Measurements from ENCODE around the gene AGBL2.
"Not testable (repeated sequence)": the region's sequence is repeated elsewhere in the genome, so short reads cannot be mapped to it uniquely, and the experiment has no call there.

The AGBL2 gene

DNA sequence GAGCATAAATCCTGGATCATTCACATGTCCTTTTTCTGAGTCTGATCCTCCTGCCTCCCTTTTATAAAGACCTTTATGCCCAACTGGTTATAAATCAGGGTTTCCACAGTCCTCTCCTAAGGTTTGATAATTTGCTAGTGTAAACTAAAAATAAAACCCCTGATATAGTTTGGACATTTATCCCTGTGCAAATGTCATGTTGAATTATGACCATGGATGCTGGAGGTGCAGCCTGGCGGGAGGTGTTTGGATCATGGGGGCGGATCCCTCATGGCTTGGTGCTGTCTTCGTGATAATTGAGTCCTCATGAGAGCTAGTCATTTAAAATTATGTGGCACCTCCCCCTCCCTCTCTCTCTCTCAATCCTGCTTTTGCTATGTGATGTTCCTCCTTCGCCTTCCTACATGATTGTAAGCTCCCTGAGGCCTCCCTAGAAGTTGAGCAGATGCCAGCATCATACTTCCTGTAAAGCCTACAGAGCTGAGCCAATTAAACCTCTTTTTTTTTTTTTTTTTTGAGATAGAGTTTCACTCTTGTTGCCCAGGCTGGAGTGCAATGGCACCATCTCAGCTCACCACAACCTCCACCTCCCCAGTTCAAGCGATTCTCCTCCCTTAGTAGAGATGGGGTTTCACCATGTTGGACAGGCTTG, 63.2 kb downstream of the AGBL2 start:
- H3K36me3 ChIP-seq (ENCODE audit: control insufficient read depth, insufficient read depth, low read length): no peaks in the 10 kb centered on the region
- no peak overlapping the region for H3K4me3 ChIP-seq (ENCODE audit: low read depth, low read length)
- H3K4me1 ChIP-seq (ENCODE audit: control insufficient read depth, insufficient read depth, low read length): no peaks in the 10 kb centered on the region
- peaks cover 3% of the 10 kb centered on the region for H3K9me3 ChIP-seq (ENCODE audit: control insufficient read depth, insufficient read depth, low read length)
- no peaks in the 10 kb centered on the region for H3K27me3 ChIP-seq (ENCODE audit: control insufficient read depth, insufficient read depth, low read length)
- no peak overlapping the region for H3K9ac ChIP-seq (ENCODE audit: low read depth, low read length)

DNA sequence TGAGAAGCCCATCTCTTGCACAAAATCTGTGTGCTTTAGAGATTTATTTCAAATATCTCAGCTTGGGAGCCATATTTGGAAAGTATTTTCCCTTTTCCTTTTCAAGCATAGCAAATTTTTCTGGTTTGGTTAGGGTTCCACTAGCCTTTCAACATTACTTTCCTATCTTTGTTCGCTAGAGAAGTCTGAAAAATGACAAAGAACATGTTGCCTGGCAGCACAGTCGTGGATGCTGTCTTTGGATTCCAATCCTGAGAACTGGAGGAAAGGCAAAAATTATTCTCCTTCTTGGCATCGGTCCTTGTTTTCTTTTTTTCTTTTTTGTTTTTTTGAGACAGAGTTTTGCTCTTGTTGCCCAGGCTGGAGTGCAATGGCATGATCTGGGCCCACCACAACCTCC, 65.9 kb downstream of the AGBL2 start:
- H3K36me3 ChIP-seq (ENCODE audit: control insufficient read depth, insufficient read depth, low read length): no peaks in the 10 kb centered on the region
- no peak overlapping the region for H3K4me3 ChIP-seq (ENCODE audit: low read depth, low read length)
- H3K9ac ChIP-seq (ENCODE audit: low read depth, low read length): no peak overlapping the region
- no peaks in the 10 kb centered on the region for H3K4me1 ChIP-seq (ENCODE audit: control insufficient read depth, insufficient read depth, low read length)
- H3K27me3 ChIP-seq (ENCODE audit: control insufficient read depth, insufficient read depth, low read length): no peaks in the 10 kb centered on the region
- H3K9me3 ChIP-seq (ENCODE audit: control insufficient read depth, insufficient read depth, low read length): peaks cover 3% of the 10 kb centered on the region

GRCh38 chr11:47646019-47646418, 69.2 kb downstream of the AGBL2 start:
- no peak overlapping the region for H3K4me3 ChIP-seq (ENCODE audit: low read depth, low read length)
- no peaks in the 10 kb centered on the region for H3K36me3 ChIP-seq (ENCODE audit: control insufficient read depth, insufficient read depth, low read length)
- H3K9me3 ChIP-seq (ENCODE audit: control insufficient read depth, insufficient read depth, low read length): no peaks in the 10 kb centered on the region
- H3K4me1 ChIP-seq (ENCODE audit: control insufficient read depth, insufficient read depth, low read length): peaks cover 4% of the 10 kb centered on the region
- H3K27me3 ChIP-seq (ENCODE audit: control insufficient read depth, insufficient read depth, low read length): no peaks in the 10 kb centered on the region
- no peak overlapping the region for H3K9ac ChIP-seq (ENCODE audit: low read depth, low read length)

DNA sequence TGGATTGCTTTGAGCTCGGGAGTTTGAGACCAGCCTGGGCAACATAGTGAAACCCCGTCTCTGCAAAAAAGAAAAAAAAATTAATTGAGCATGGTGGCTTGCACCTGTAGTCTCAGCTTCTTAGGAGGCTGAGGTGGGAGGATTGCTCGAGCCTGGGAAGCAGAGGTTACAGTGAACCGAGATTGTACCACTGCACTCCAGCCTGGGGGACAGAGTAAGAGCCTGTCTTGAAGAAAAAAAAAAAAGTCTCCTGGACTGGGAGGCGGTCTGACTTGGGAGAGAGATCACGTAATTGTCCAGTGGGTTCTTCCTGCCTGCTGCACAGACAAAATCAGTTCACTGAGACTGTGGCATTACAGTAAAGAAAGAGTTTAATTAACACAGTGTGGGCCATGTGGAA, 69.7 kb downstream of the AGBL2 start:
- Histone ChIP-seq H3K9me3 (ENCODE audit: control insufficient read depth, insufficient read depth, low read length) (no peaks in the 10 kb centered on the region), H3K4me3 (ENCODE audit: low read depth, low read length) (no peak overlapping the region), H3K9ac (ENCODE audit: low read depth, low read length) (no peak overlapping the region), H3K27me3 (ENCODE audit: control insufficient read depth, insufficient read depth, low read length) (no peaks in the 10 kb centered on the region), H3K36me3 (ENCODE audit: control insufficient read depth, insufficient read depth, low read length) (no peaks in the 10 kb centered on the region), H3K4me1 (ENCODE audit: control insufficient read depth, insufficient read depth, low read length) (peaks cover 4% of the 10 kb centered on the region)

DNA sequence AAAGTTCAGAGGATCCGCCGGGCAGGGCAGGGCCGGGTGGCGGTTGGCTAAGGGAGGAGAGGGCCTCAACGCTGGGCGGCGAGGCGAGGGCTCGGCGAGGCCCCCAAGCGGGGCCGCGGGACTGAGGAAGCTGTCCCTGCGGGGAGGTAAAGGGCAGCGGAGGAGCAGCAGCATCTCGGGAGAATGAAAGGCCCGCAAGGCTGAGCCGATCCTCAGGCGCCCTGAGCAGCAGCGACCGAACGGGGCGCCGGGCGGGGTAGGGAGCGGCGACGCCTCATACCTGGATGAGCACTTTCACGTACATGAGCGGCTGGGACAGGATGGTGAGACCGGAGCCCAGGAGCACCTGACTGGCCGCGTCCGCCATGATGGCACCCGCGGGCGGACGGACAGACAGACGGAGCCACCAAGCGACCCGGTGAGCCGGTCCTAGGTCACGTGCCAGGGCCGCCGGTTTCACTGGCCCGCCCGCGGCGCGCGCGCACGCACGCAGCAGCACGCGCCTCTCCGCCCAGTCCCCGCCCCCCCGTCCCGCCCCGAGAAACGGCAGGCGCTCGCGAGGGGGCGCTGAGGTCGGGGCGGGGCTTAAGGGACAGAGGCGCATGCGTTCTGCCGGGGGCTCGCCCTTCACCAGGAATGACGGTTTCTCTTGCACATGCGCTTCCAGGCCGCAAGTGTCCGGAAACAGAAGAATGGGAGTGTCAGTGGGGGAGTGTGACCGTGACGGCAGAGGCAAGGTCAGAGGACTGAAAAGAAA, 72.9 kb downstream of the AGBL2 start, which contains the start of gene MTCH2:
Gene MTCH2, minus strand, starts transcription at position 461 of the 757 bp plus-strand sequence. Its CDS starts 94 bp downstream, at position 367.
- Histone ChIP-seq H3K36me3 (ENCODE audit: control insufficient read depth, insufficient read depth, low read length) (peaks cover 5% of the 10 kb centered on the region), H3K4me3 (ENCODE audit: low read depth, low read length) (peak within 1 kb of the TSS; percentile 93), H3K4me1 (ENCODE audit: control insufficient read depth, insufficient read depth, low read length) (peaks cover 4% of the 10 kb centered on the region), H3K27me3 (ENCODE audit: control insufficient read depth, insufficient read depth, low read length) (no peaks in the 10 kb centered on the region), H3K9ac (ENCODE audit: low read depth, low read length) (peak within 1 kb of the TSS; percentile 92), H3K9me3 (ENCODE audit: control insufficient read depth, insufficient read depth, low read length) (no peaks in the 10 kb centered on the region)

- peak overlapping the region; percentile 93 for H3K4me3 ChIP-seq (ENCODE audit: low read depth, low read length)
- H3K27me3 ChIP-seq (ENCODE audit: control insufficient read depth, insufficient read depth, low read length): no peaks in the 10 kb centered on the region
- no peaks in the 10 kb centered on the region for H3K9me3 ChIP-seq (ENCODE audit: control insufficient read depth, insufficient read depth, low read length)
- peak overlapping the region; percentile 92 for H3K9ac ChIP-seq (ENCODE audit: low read depth, low read length)
- H3K36me3 ChIP-seq (ENCODE audit: control insufficient read depth, insufficient read depth, low read length): peaks cover 5% of the 10 kb centered on the region
- peaks cover 4% of the 10 kb centered on the region for H3K4me1 ChIP-seq (ENCODE audit: control insufficient read depth, insufficient read depth, low read length)
Observed at GRCh38 chr11:47641600-47642098, 73.5 kb downstream of the AGBL2 start.

DNA sequence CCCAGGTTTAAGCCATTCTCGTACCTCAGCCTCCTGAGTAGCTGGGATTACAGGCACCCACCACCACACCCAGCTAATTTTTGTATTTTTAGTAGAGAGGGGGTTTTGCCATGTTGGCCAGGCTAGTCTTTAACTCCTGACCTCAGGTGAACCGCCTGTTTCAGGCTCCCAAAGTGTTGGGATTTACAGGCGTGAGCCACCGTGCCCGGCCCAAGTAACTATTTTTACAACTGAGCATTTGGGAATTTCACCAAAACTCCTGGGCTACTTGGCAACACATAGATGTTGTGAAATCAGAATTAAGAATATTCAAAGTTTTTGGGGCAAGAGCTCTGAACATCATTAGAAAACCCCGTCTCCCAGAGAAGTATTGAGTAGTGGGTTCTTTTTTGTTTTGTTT, 74.7 kb downstream of the AGBL2 start:
- H3K36me3 ChIP-seq (ENCODE audit: control insufficient read depth, insufficient read depth, low read length): not testable (repeated sequence)

GRCh38 chr11:47636331-47636730, 78.8 kb downstream of the AGBL2 start:
- peaks cover 16% of the 10 kb centered on the region for H3K36me3 ChIP-seq (ENCODE audit: control insufficient read depth, insufficient read depth, low read length)
- H3K4me3 ChIP-seq (ENCODE audit: low read depth, low read length): not testable (repeated sequence)

More for the DNA sequence above, 74.7 kb downstream of the AGBL2 start:
- H3K27me3 ChIP-seq (ENCODE audit: control insufficient read depth, insufficient read depth, low read length); H3K4me3 ChIP-seq (ENCODE audit: low read depth, low read length); H3K4me1 ChIP-seq (ENCODE audit: control insufficient read depth, insufficient read depth, low read length); H3K9me3 ChIP-seq (ENCODE audit: control insufficient read depth, insufficient read depth, low read length): not testable (repeated sequence)
- peak overlapping the region; percentile 47 for H3K9ac ChIP-seq (ENCODE audit: low read depth, low read length)

DNA sequence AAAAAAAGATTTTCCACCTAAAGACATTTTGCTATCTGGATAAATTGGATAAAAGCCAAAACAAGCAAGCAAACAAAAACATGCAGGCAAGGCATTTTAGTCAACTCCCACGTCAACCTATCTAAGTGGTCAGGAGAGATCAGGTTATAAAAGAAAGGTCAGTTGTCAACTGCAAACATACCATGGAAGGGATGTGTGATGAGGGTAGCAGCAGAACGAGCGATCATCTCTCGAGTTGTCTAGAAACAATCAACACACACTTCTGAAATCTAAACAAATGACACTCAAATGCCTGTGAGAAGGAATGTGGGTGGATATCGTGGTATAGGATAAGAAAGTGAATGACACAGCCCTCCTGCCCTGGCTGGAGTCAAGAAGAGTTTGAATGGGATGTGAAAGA, 83.7 kb downstream of the AGBL2 start:
- Histone ChIP-seq H3K27me3 (ENCODE audit: control insufficient read depth, insufficient read depth, low read length) (no peaks in the 10 kb centered on the region), H3K4me1 (ENCODE audit: control insufficient read depth, insufficient read depth, low read length) (no peaks in the 10 kb centered on the region), H3K36me3 (ENCODE audit: control insufficient read depth, insufficient read depth, low read length) (peaks cover 44% of the 10 kb centered on the region), H3K9ac (ENCODE audit: low read depth, low read length) (no peak overlapping the region), H3K9me3 (ENCODE audit: control insufficient read depth, insufficient read depth, low read length) (no peaks in the 10 kb centered on the region), H3K4me3 (ENCODE audit: low read depth, low read length) (no peak overlapping the region)

More at GRCh38 chr11:47636331-47636730, 78.8 kb downstream of the AGBL2 start:
- not testable (repeated sequence) for H3K27me3 ChIP-seq (ENCODE audit: control insufficient read depth, insufficient read depth, low read length); H3K4me1 ChIP-seq (ENCODE audit: control insufficient read depth, insufficient read depth, low read length); H3K9me3 ChIP-seq (ENCODE audit: control insufficient read depth, insufficient read depth, low read length); H3K9ac ChIP-seq (ENCODE audit: low read depth, low read length)

- Histone ChIP-seq H3K36me3 (ENCODE audit: control insufficient read depth, insufficient read depth, low read length) (peaks cover 41% of the 10 kb centered on the region), H3K4me3 (ENCODE audit: low read depth, low read length) (no peak overlapping the region), H3K9me3 (ENCODE audit: control insufficient read depth, insufficient read depth, low read length) (no peaks in the 10 kb centered on the region), H3K27me3 (ENCODE audit: control insufficient read depth, insufficient read depth, low read length) (no peaks in the 10 kb centered on the region), H3K9ac (ENCODE audit: low read depth, low read length) (no peak overlapping the region), H3K4me1 (ENCODE audit: control insufficient read depth, insufficient read depth, low read length) (no peaks in the 10 kb centered on the region)
Observed at GRCh38 chr11:47628026-47628425, 87.1 kb downstream of the AGBL2 start.

GRCh38 chr11:47626234-47626633, 88.9 kb downstream of the AGBL2 start:
- no peaks in the 10 kb centered on the region for H3K9me3 ChIP-seq (ENCODE audit: control insufficient read depth, insufficient read depth, low read length)
- no peaks in the 10 kb centered on the region for H3K27me3 ChIP-seq (ENCODE audit: control insufficient read depth, insufficient read depth, low read length)
- peaks cover 47% of the 10 kb centered on the region for H3K36me3 ChIP-seq (ENCODE audit: control insufficient read depth, insufficient read depth, low read length)
- no peak overlapping the region for H3K4me3 ChIP-seq (ENCODE audit: low read depth, low read length)
- H3K4me1 ChIP-seq (ENCODE audit: control insufficient read depth, insufficient read depth, low read length): no peaks in the 10 kb centered on the region
- H3K9ac ChIP-seq (ENCODE audit: low read depth, low read length): no peak overlapping the region

DNA sequence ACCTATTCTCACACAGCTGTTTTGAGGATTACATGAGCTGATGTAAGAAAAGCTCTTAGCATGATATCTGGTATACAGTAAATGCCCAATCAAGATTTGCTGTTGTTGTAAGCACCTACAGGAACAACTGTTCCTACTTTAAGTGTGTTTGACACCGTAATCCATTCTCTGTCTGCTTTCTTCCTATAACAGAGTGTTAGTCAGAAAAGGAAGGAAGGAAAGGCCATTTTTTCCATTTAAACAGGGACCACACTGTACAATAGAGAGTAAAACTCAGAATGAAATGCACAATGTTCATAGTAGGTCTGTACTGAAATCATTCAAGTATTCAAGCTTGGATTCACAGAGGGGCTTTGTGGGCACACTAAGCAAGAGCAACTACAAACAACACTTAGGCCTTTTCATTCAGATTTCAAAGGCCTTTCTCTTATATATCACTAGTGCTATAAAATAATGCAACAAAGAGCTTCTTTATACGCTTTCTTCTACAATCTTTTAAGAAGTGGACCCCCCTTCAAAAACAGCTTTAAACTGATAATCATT, 94.3 kb downstream of the AGBL2 start:
- peaks cover 12% of the 10 kb centered on the region for H3K36me3 ChIP-seq (ENCODE audit: control insufficient read depth, insufficient read depth, low read length)
- no peaks in the 10 kb centered on the region for H3K9me3 ChIP-seq (ENCODE audit: control insufficient read depth, insufficient read depth, low read length)
- H3K27me3 ChIP-seq (ENCODE audit: control insufficient read depth, insufficient read depth, low read length): no peaks in the 10 kb centered on the region
- H3K4me3 ChIP-seq (ENCODE audit: low read depth, low read length): no peak overlapping the region
- H3K4me1 ChIP-seq (ENCODE audit: control insufficient read depth, insufficient read depth, low read length): no peaks in the 10 kb centered on the region
- H3K9ac ChIP-seq (ENCODE audit: low read depth, low read length): no peak overlapping the region
